H1 (cell line): ENCODE results near the gene MYG1. TPM values are rescaled to one million over a fixed set of nuclear protein-coding genes. Genes with fewer than 3 reads are reported as not detected.

Source experiments
- CTCF ChIA-PET: fragments of 300-600 bp; sonication (Branson Sonifier 250); formaldehyde crosslinking; loops from one replicate; lab custom pipeline; 2021; ENCODE audit not compliant: partially characterized antibody; lab: Charles Lee
- POLR2A ChIA-PET: fragments of 300-600 bp; sonication (Branson Sonifier 250); formaldehyde crosslinking; loops from one replicate; lab custom pipeline; 2021; ENCODE audit warnings: inconsistent platforms; ENCODE audit not compliant: partially characterized antibody; lab: Charles Lee
- DNase-seq, 2 experiments: peaks; one replicate each; pipeline versions ENCODE4 v3.0.0 to v3.0.0-alpha.2; 2010 to 2022; ENCODE audit warnings: low spot score in 2 of 2, low read depth in 1 of 2, mixed read lengths in 1 of 2
- FAIRE-seq: peaks from 2 replicates; lab custom pipeline; 2011; peaks lifted over from hg19 to GRCh38; lab: Jason Lieb, UNC
- H2AFZ ChIP-seq: 2 replicates; pipeline ENCODE4 v1.8.1; 2012; ENCODE audit warnings: low read length, inconsistent platforms
- H2AK5ac ChIP-seq: 2 replicates; pipeline ENCODE4 v1.6.1; 2013; ENCODE audit warnings: low read depth, low read length
- H2BK120ac ChIP-seq: replicated peaks from 2 replicates; pipeline ENCODE3; 2013; ENCODE audit warnings: low read depth, low read length, inconsistent platforms
- H2BK12ac ChIP-seq: 2 replicates; pipeline ENCODE4 v1.6.1; 2013; ENCODE audit warnings: low read depth, low read length
- H2BK15ac ChIP-seq: 2 replicates; pipeline ENCODE4 v1.6.1; 2013; ENCODE audit warnings: low read length
- H2BK20ac ChIP-seq: 2 replicates; pipeline ENCODE4 v1.6.1; 2013; ENCODE audit warnings: low read length
- H2BK5ac ChIP-seq: 2 replicates; pipeline ENCODE4 v1.6.1; 2013; ENCODE audit warnings: low read depth, low read length
- H3K14ac ChIP-seq: 2 replicates; pipeline ENCODE4 v1.6.1; 2013; ENCODE audit warnings: inconsistent platforms; ENCODE audit not compliant: insufficient read length
- H3K18ac ChIP-seq: 2 replicates; pipeline ENCODE4 v1.6.1; 2013; ENCODE audit warnings: low read length; ENCODE audit errors: extremely low read depth
- H3K23ac ChIP-seq: 2 replicates; pipeline ENCODE4 v1.6.1; 2013; ENCODE audit warnings: inconsistent platforms; ENCODE audit not compliant: insufficient read length
- H3K23me2 ChIP-seq: 2 replicates; pipeline ENCODE4 v1.6.1; 2013; ENCODE audit warnings: low read depth, low read length
- H3K27ac ChIP-seq: 2 replicates; pipeline ENCODE4 v1.6.1; 2011; ENCODE audit warnings: low read depth, low read length, inconsistent platforms
- H3K27me3 ChIP-seq, 4 experiments: replicated peaks in 1 of 4; 1 replicate in 1 of 4; 2 replicates in 3 of 4; pipeline versions ENCODE4 v1.6.1 to v1.8.1; 2011 to 2013; ENCODE audit warnings: low read length in 3 of 4, mild to moderate bottlenecking in 3 of 4, inconsistent platforms in 2 of 4, mixed read lengths in 2 of 4, moderate library complexity in 1 of 4; ENCODE audit not compliant: control insufficient read depth in 3 of 4, insufficient read depth in 3 of 4; ENCODE audit errors: extremely low read depth in 1 of 4
- H3K36me3 ChIP-seq, 4 experiments: 2 replicates each; pipeline versions ENCODE4 v1.6.1 to v1.8.1; 2011 to 2013; ENCODE audit warnings: mild to moderate bottlenecking in 4 of 4, low read length in 3 of 4, moderate library complexity in 2 of 4, control low read depth in 1 of 4, inconsistent platforms in 1 of 4; ENCODE audit not compliant: insufficient read depth in 4 of 4, control insufficient read depth in 2 of 4
- H3K4ac ChIP-seq: replicated peaks from 2 replicates; pipeline ENCODE3; 2013; ENCODE audit warnings: low read length, low read depth, mixed read lengths, inconsistent platforms; ENCODE audit not compliant: insufficient read length
- H3K4me1 ChIP-seq, 4 experiments: replicated peaks in 1 of 4; 1 replicate in 1 of 4; 2 replicates in 3 of 4; pipeline versions ENCODE4 v1.6.1 to v1.8.1; 2011 to 2013; ENCODE audit warnings: low read length in 3 of 4, inconsistent platforms in 2 of 4, mixed read lengths in 1 of 4; ENCODE audit not compliant: insufficient read depth in 4 of 4, control insufficient read depth in 3 of 4
- H3K4me2 ChIP-seq, 2 experiments: 2 replicates each; pipeline versions ENCODE4 v1.6.1 to v1.8.1; 2011 to 2013; ENCODE audit warnings: low read depth in 2 of 2, low read length in 2 of 2, control low read depth in 1 of 2, inconsistent platforms in 1 of 2, mild to moderate bottlenecking in 1 of 2; ENCODE audit not compliant: insufficient read depth in 1 of 2
- H3K4me3 ChIP-seq, 4 experiments: fragments of 200-600, 300-600 bp in 1 of 4; sonication (generic), shearing (Covaris generic), sonication (Bioruptor Twin) in 1 of 4; 2 replicates each; pipeline versions ENCODE4 v1.5.1 to v1.8.1; 2011 to 2016; ENCODE audit warnings: low read length in 4 of 4, low read depth in 3 of 4, control low read depth in 2 of 4, inconsistent platforms in 2 of 4, mild to moderate bottlenecking in 2 of 4, mixed read lengths in 1 of 4, moderate library complexity in 1 of 4; ENCODE audit not compliant: insufficient read depth in 2 of 4; ENCODE audit errors: extremely low read depth in 1 of 4
- H3K56ac ChIP-seq: replicated peaks from 2 replicates; pipeline ENCODE3; 2013; ENCODE audit warnings: low read depth, mild to moderate bottlenecking, mixed read lengths, low read length, inconsistent platforms; ENCODE audit not compliant: insufficient read length
- H3K79me1 ChIP-seq: 2 replicates; pipeline ENCODE4 v1.6.1; 2013; ENCODE audit warnings: low read depth, low read length, control low read depth
- H3K79me2 ChIP-seq, 2 experiments: 2 replicates each; pipeline versions ENCODE4 v1.6.1 to v1.8.1; 2012 to 2013; ENCODE audit warnings: low read length in 2 of 2, mild to moderate bottlenecking in 2 of 2, inconsistent platforms in 1 of 2; ENCODE audit not compliant: insufficient read depth in 2 of 2, control insufficient read depth in 1 of 2
- H3K9ac ChIP-seq, 4 experiments: replicated peaks in 1 of 4; 1 replicate in 1 of 4; 2 replicates in 3 of 4; pipeline versions ENCODE4 v1.6.1 to v1.8.1; 2011 to 2013; ENCODE audit warnings: low read depth in 3 of 4, low read length in 3 of 4, control low read depth in 2 of 4, mild to moderate bottlenecking in 2 of 4, moderate library complexity in 2 of 4, inconsistent platforms in 1 of 4; ENCODE audit errors: extremely low read depth in 1 of 4
- H3K9me3 ChIP-seq, 2 experiments: 2 replicates each; pipeline versions ENCODE4 v1.6.1 to v1.8.1; 2012 to 2013; ENCODE audit warnings: mild to moderate bottlenecking in 2 of 2, moderate library complexity in 2 of 2, control low read depth in 1 of 2, inconsistent platforms in 1 of 2, low read depth in 1 of 2, low read length in 1 of 2, mixed read lengths in 1 of 2; ENCODE audit not compliant: insufficient read depth in 2 of 2
- H4K20me1 ChIP-seq, 2 experiments: replicated peaks in 1 of 2; 2 replicates each; pipeline versions ENCODE3 to v1.8.1; 2011 to 2013; ENCODE audit warnings: inconsistent platforms in 2 of 2, low read length in 2 of 2, mild to moderate bottlenecking in 1 of 2; ENCODE audit not compliant: insufficient read depth in 2 of 2, control insufficient read depth in 1 of 2
- H4K5ac ChIP-seq: 2 replicates; pipeline ENCODE4 v1.6.1; 2013; ENCODE audit warnings: low read length, low read depth, mixed read lengths, inconsistent platforms; ENCODE audit not compliant: insufficient read length
- H4K8ac ChIP-seq: 2 replicates; pipeline ENCODE4 v1.8.0; 2013; ENCODE audit warnings: mild to moderate bottlenecking, moderate library complexity, low read length, inconsistent platforms; ENCODE audit not compliant: insufficient read depth; ENCODE audit errors: extremely low read depth
- H4K91ac ChIP-seq: replicated peaks from 2 replicates; pipeline ENCODE3; 2013; ENCODE audit warnings: low read length, mixed read lengths, inconsistent platforms; ENCODE audit not compliant: insufficient read length
- BACH1 ChIP-seq: IDR thresholded peaks from 2 replicates; pipeline ENCODE4 v1.6.1; 2012; ENCODE audit warnings: low read length, improper control_type of control experiment
- CREB1 ChIP-seq: IDR thresholded peaks from 2 replicates; pipeline ENCODE4 v1.6.1; 2012; ENCODE audit warnings: inconsistent platforms
- FOSL1 ChIP-seq: IDR thresholded peaks from 2 replicates; pipeline ENCODE4 v1.6.1; 2011; ENCODE audit warnings: mild to moderate bottlenecking, low read depth, low read length, moderate library complexity; ENCODE audit not compliant: insufficient read depth
- JUND ChIP-seq: IDR thresholded peaks from 2 replicates; pipeline ENCODE4 v1.6.1; 2011; ENCODE audit warnings: mild to moderate bottlenecking, improper control_type of control experiment, low read length
- RBBP5 ChIP-seq: IDR thresholded peaks from 2 replicates; pipeline ENCODE4 v1.7.1; 2012; ENCODE audit warnings: low read depth, mild to moderate bottlenecking, inconsistent platforms, low read length, moderate library complexity, borderline replicate concordance
- SAP30 ChIP-seq: fragments of 300-600 bp; sonication (generic); IDR thresholded peaks from 2 replicates; pipeline ENCODE4 v1.7.1; 2012; ENCODE audit warnings: low read length, moderate library complexity, mild to moderate bottlenecking, inconsistent platforms; ENCODE audit not compliant: insufficient read depth, insufficient replicate concordance
- SP2 ChIP-seq: IDR thresholded peaks from 2 replicates; pipeline ENCODE4 v1.6.1; 2012; ENCODE audit warnings: mild to moderate bottlenecking, low read length, inconsistent platforms
- YY1 ChIP-seq: IDR thresholded peaks from 2 replicates; pipeline ENCODE4 v1.6.1; 2011; ENCODE audit warnings: low read depth, mild to moderate bottlenecking, low read length
- ZNF274 ChIP-seq: IDR thresholded peaks from 2 replicates; pipeline ENCODE4 v1.7.0; 2012; ENCODE audit warnings: low read length, borderline replicate concordance; ENCODE audit errors: extremely low read depth
- WGBS, 2 experiments: shearing (Covaris generic) in 1 of 2; methylation state at CpG; one replicate each; pipeline versions ENCODE4 v1.1.6 to v1.1.7; 2013 to 2015; ENCODE audit warnings: low lambda C conversion rate in 2 of 2, mixed read lengths in 2 of 2, inconsistent platforms in 1 of 2, low coverage in 1 of 2, missing lambda C conversion rate in 1 of 2; ENCODE audit not compliant: insufficient replicate concordance in 2 of 2, insufficient coverage in 1 of 2, insufficient read length in 1 of 2; ENCODE audit errors: extremely low coverage in 1 of 2, missing lambda C conversion rate in 1 of 2; 5-methylcytosine and 5-hydroxymethylcytosine counted together
- polyA plus RNA-seq, 7 experiments: library from polyadenylated mRNA; depleted of rRNA in 3 of 7; stranded (reverse) in 5 of 7; unstranded in 2 of 7; fragments of >200 nt in 5 of 7; fragments of 200-250 nt in 2 of 7; gene quantifications; 1 replicate in 5 of 7; 2 replicates in 1 of 7; 4 replicates in 1 of 7; pipeline versions ENCODE4 v1.2.1 to v1.2.3, GENCODE V29; 2011 to 2013; ENCODE audit warnings: missing spikeins in 2 of 7, mixed read lengths in 2 of 7
- total RNA-seq: library from RNA; stranded (reverse); fragmentation: NEBNext Ultra II Directional; extraction: Animal tissue kit (Norgen Biotek cat#: 25700); gene quantifications from 2 replicates; pipeline ENCODE4 v1.2.1, GENCODE V29; 2021
- TF ChIP-seq, protein P1 (sequence below): IDR thresholded peaks from 2 replicates; pipeline ENCODE4 v1.6.1; 2012; ENCODE audit warnings: inconsistent platforms
- TF ChIP-seq, protein P2 (sequence below): IDR thresholded peaks from 2 replicates; pipeline ENCODE4 v1.6.1; 2012; ENCODE audit warnings: low read length, inconsistent platforms

MYG1 gene
- total and polyA plus RNA-seq, 2 of the 8 experiments (the other 6 are each of a cell fraction or from before 2014, with no cell fraction given) = 83.3 to 104 TPM

DNA sequence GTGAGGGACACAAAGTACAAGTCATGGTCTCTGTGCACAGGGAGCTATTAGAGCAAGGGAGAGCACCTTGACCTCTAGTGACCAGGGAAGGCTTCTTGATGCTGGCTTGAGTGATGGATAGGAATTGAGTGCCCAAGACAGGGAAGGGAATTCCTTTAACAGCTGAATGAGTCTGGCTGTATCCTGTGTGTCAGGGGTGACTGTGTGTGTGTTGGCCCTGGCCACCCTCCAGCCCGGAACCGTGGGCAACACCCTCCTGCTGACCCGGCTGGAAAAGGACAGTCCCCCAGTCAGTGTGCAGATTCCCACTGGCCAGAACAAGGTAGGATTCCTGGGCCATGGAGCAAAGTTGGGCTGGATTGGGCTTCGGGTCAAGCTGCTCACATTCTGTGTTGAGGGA is 9.6 kb upstream of the MYG1 start:
- DNase-seq (no peak), FAIRE-seq (no peak)
- H3K23ac ChIP-seq = no peak overlapping the region
- H2BK5ac ChIP-seq = no peak overlapping the region
- H3K14ac ChIP-seq = no peak overlapping the region
- no peaks in the 10 kb centered on the region for H3K79me2 ChIP-seq
- peaks cover 5% of the 10 kb centered on the region in 2 experiments for H4K20me1 ChIP-seq
- POLR2A ChIA-PET = interaction anchor here (0.7 to 6.7 kb wide), 8 partner anchors 9 to 147 kb away, joined by 3 to 76 read pairs (median 4); partner anchors contain the start of gene AAAS
- H3K4me2 ChIP-seq = no peak overlapping the region
- no peak overlapping the region for H2BK12ac ChIP-seq
- no peaks in the 10 kb centered on the region for H3K27me3 ChIP-seq
- H4K91ac ChIP-seq = no peak overlapping the region
- no peak overlapping the region for H2AK5ac ChIP-seq
- H2BK20ac ChIP-seq = no peak overlapping the region
- WGBS, 2 experiments = 98% methylated on average over 4 of the region's 4 CpGs; no CpG with 5 or more reads in 1 of the 2 experiments
- no peak overlapping the region for H2BK120ac ChIP-seq
- no peak overlapping the region for H4K8ac ChIP-seq
- CTCF ChIA-PET = interaction anchor here (1.0 to 28.3 kb wide), 11 partner anchors 10 to 236 kb away, joined by 3 to 573 read pairs (median 6); partner anchors contain the start of genes AAAS, ESPL1 and ITGB7
- no peak overlapping the region for H3K4me3 ChIP-seq
- peaks cover 0 to 1% (median 0%) of the 10 kb centered on the region in 4 experiments; a peak in 2 of 7 replicates for H3K4me1 ChIP-seq
- no peaks in the 10 kb centered on the region for H3K9me3 ChIP-seq
- H3K18ac ChIP-seq = no peak overlapping the region
- H3K56ac ChIP-seq = no peak overlapping the region
- H2BK15ac ChIP-seq = no peak overlapping the region
- no peak overlapping the region for H4K5ac ChIP-seq
- H3K36me3 ChIP-seq = peaks cover 19 to 45% (median 44%) of the 10 kb centered on the region in 4 experiments
- H3K9ac ChIP-seq = no peak overlapping the region
- no peaks in the 10 kb centered on the region for H3K79me1 ChIP-seq
- no peaks in the 10 kb centered on the region for H3K23me2 ChIP-seq
- TF ChIP-seq, protein P1, sequence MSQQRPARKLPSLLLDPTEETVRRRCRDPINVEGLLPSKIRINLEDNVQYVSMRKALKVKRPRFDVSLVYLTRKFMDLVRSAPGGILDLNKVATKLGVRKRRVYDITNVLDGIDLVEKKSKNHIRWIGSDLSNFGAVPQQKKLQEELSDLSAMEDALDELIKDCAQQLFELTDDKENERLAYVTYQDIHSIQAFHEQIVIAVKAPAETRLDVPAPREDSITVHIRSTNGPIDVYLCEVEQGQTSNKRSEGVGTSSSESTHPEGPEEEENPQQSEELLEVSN = no peak
- TF ChIP-seq YY1 = no peak
- TF ChIP-seq FOSL1 = no peak
- no peak for TF ChIP-seq CREB1
- TF ChIP-seq, protein P2, sequence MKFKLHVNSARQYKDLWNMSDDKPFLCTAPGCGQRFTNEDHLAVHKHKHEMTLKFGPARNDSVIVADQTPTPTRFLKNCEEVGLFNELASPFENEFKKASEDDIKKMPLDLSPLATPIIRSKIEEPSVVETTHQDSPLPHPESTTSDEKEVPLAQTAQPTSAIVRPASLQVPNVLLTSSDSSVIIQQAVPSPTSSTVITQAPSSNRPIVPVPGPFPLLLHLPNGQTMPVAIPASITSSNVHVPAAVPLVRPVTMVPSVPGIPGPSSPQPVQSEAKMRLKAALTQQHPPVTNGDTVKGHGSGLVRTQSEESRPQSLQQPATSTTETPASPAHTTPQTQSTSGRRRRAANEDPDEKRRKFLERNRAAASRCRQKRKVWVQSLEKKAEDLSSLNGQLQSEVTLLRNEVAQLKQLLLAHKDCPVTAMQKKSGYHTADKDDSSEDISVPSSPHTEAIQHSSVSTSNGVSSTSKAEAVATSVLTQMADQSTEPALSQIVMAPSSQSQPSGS = no peak
- no peak for TF ChIP-seq BACH1
- no peak for TF ChIP-seq RBBP5
- TF ChIP-seq JUND = no peak
- no peak for TF ChIP-seq ZNF274
- TF ChIP-seq SAP30 = no peak
- TF ChIP-seq SP2 = no peak
- H2AFZ ChIP-seq = no peak overlapping the region
- H3K27ac ChIP-seq = no peak overlapping the region
- H3K4ac ChIP-seq = no peak overlapping the region
